Astrocyte (in vitro differentiated cells and primary cell): ENCODE results near the gene CYGB. TPM values are rescaled to one million over a fixed set of nuclear protein-coding genes. Genes with fewer than 3 reads are reported as not detected.

Source experiments
- DNase-seq: peaks from one replicate; pipeline ENCODE4 v3.0.0-alpha.2; 2010; ENCODE audit warnings: low read depth
- FAIRE-seq: peaks from 2 replicates; lab custom pipeline; 2011; peaks lifted over from hg19 to GRCh38; lab: Jason Lieb, UNC
- H2AFZ ChIP-seq: 2 replicates; pipeline ENCODE4 v1.6.0; 2012; ENCODE audit warnings: low read depth, low read length, inconsistent platforms
- H3K27ac ChIP-seq: 2 replicates; pipeline ENCODE4 v1.5.1; 2011; ENCODE audit warnings: low read depth, low read length, inconsistent platforms
- H3K27me3 ChIP-seq: 2 replicates; pipeline ENCODE4 v1.6.0; 2011; ENCODE audit warnings: low read length, inconsistent platforms; ENCODE audit not compliant: insufficient read depth
- H3K36me3 ChIP-seq: 2 replicates; pipeline ENCODE4 v1.5.1; 2011; ENCODE audit warnings: low read length, inconsistent platforms; ENCODE audit not compliant: insufficient read depth
- H3K4me1 ChIP-seq: 2 replicates; pipeline ENCODE4 v1.5.1; 2011; ENCODE audit warnings: low read length, inconsistent platforms; ENCODE audit not compliant: insufficient read depth
- H3K4me2 ChIP-seq: 2 replicates; pipeline ENCODE4 v1.6.0; 2012; ENCODE audit warnings: low read length, inconsistent platforms
- H3K4me3 ChIP-seq: 2 replicates; pipeline ENCODE4 v1.5.1; 2011; ENCODE audit warnings: low read depth, mild to moderate bottlenecking, low read length, inconsistent platforms; ENCODE audit not compliant: insufficient read depth
- H3K79me2 ChIP-seq: 2 replicates; pipeline ENCODE4 v1.6.0; 2012; ENCODE audit warnings: mild to moderate bottlenecking, low read length, inconsistent platforms; ENCODE audit not compliant: insufficient read depth
- H3K9ac ChIP-seq: 2 replicates; pipeline ENCODE4 v1.6.0; 2012; ENCODE audit warnings: mild to moderate bottlenecking, low read length, inconsistent platforms
- H3K9me3 ChIP-seq: 2 replicates; pipeline ENCODE4 v1.5.1; 2012; ENCODE audit warnings: low read depth, mild to moderate bottlenecking, low read length, inconsistent platforms; ENCODE audit not compliant: insufficient read depth
- H4K20me1 ChIP-seq: 2 replicates; pipeline ENCODE4 v1.6.0; 2012; ENCODE audit warnings: low read length, inconsistent platforms; ENCODE audit not compliant: insufficient read depth
- H3K27ac Mint-ChIP-seq: one replicate; pipeline ENCODE4 v1.8.0; 2021; ENCODE audit warnings: mild to moderate bottlenecking, mixed read lengths; ENCODE audit not compliant: unreplicated experiment
- H3K27me3 Mint-ChIP-seq: one replicate; pipeline ENCODE4 v1.8.0; 2021; ENCODE audit warnings: low read depth, mixed read lengths; ENCODE audit not compliant: unreplicated experiment
- H3K36me3 Mint-ChIP-seq: one replicate; pipeline ENCODE4 v1.8.0; 2021; ENCODE audit warnings: low read depth, mixed read lengths; ENCODE audit not compliant: unreplicated experiment
- H3K4me1 Mint-ChIP-seq: one replicate; pipeline ENCODE4 v1.8.0; 2021; ENCODE audit warnings: low read depth, mixed read lengths; ENCODE audit not compliant: unreplicated experiment
- H3K4me3 Mint-ChIP-seq: one replicate; pipeline ENCODE4 v1.8.0; 2021; ENCODE audit warnings: mild to moderate bottlenecking, moderate library complexity, mixed read lengths; ENCODE audit not compliant: unreplicated experiment
- H3K9me3 Mint-ChIP-seq: one replicate; pipeline ENCODE4 v1.8.0; 2021; ENCODE audit warnings: mild to moderate bottlenecking, mixed read lengths; ENCODE audit not compliant: unreplicated experiment
- CTCF ChIP-seq: IDR thresholded peaks from 2 replicates; pipeline ENCODE4 v1.5.1; 2011; ENCODE audit warnings: low read depth, mild to moderate bottlenecking, inconsistent platforms, low read length, moderate library complexity; ENCODE audit not compliant: insufficient read depth
- EZH2 ChIP-seq: IDR thresholded peaks from 2 replicates; pipeline ENCODE4 v1.6.1; 2012; ENCODE audit warnings: mild to moderate bottlenecking, low read length, inconsistent platforms; ENCODE audit not compliant: insufficient read depth
- total RNA-seq: library from RNA; stranded (reverse); gene quantifications from 2 replicates; pipeline ENCODE4 v1.2.1, GENCODE V29; 2021

Gene CYGB
- total RNA-seq, 1 donor from 2014 or later = 29.2 TPM

- Histone ChIP-seq H3K79me2 (no peaks in the 10 kb centered on the region), H3K27me3 (no peaks in the 10 kb centered on the region), H4K20me1 (no peaks in the 10 kb centered on the region), H3K4me3 (no peak overlapping the region), H3K9me3 (no peaks in the 10 kb centered on the region), H2AFZ (no peak overlapping the region), H3K4me2 (no peak overlapping the region), H3K9ac (no peak overlapping the region), H3K36me3 (no peaks in the 10 kb centered on the region), H3K4me1 (peaks cover 11% of the 10 kb centered on the region), H3K27ac (no peak overlapping the region)
- no peak overlapping the region for H3K4me3 Mint-ChIP-seq
- peaks cover 2% of the 10 kb centered on the region for H3K27me3 Mint-ChIP-seq
- peaks cover 2% of the 10 kb centered on the region for H3K36me3 Mint-ChIP-seq
- peaks cover 2% of the 10 kb centered on the region for H3K9me3 Mint-ChIP-seq
- peaks cover 26% of the 10 kb centered on the region for H3K4me1 Mint-ChIP-seq
- TF ChIP-seq EZH2 (no peak), CTCF (no peak)
- no peak for FAIRE-seq
- H3K27ac Mint-ChIP-seq = peak overlapping the region; percentile 26
- no peak for DNase-seq
Observed at GRCh38 chr17:76551685-76552084, 14.2 kb upstream of the CYGB start.

GRCh38 chr17:76550712-76551615 lies 13.5 kb upstream of the CYGB start:
- no peak overlapping the region for H2AFZ ChIP-seq
- no peak overlapping the region for H3K4me2 ChIP-seq
- H3K9me3 ChIP-seq = no peaks in the 10 kb centered on the region
- no peak overlapping the region for H3K4me3 Mint-ChIP-seq
- H3K9me3 Mint-ChIP-seq = peaks cover 2% of the 10 kb centered on the region
- H3K4me3 ChIP-seq = peak overlapping the region; percentile 9
- H3K36me3 ChIP-seq = no peaks in the 10 kb centered on the region
- H3K79me2 ChIP-seq = no peaks in the 10 kb centered on the region
- DNase-seq (no peak), FAIRE-seq (no peak)
- H3K36me3 Mint-ChIP-seq = peaks cover 2% of the 10 kb centered on the region
- peak overlapping the region; percentile 49 for H3K27ac Mint-ChIP-seq
- peaks cover 18% of the 10 kb centered on the region for H3K4me1 ChIP-seq
- no peak overlapping the region for H3K9ac ChIP-seq
- no peaks in the 10 kb centered on the region for H4K20me1 ChIP-seq
- H3K4me1 Mint-ChIP-seq = peaks cover 30% of the 10 kb centered on the region
- no peak overlapping the region for H3K27ac ChIP-seq
- H3K27me3 Mint-ChIP-seq = peaks cover 5% of the 10 kb centered on the region
- TF ChIP-seq CTCF (no peak), EZH2 (no peak)
- H3K27me3 ChIP-seq = no peaks in the 10 kb centered on the region

GRCh38 chr17:76549539-76549938 lies 12.0 kb upstream of the CYGB start:
- Histone ChIP-seq H3K4me1 (peaks cover 32% of the 10 kb centered on the region), H3K4me3 (no peak overlapping the region), H4K20me1 (no peaks in the 10 kb centered on the region), H3K4me2 (no peak overlapping the region), H3K79me2 (no peaks in the 10 kb centered on the region), H3K9ac (no peak overlapping the region), H2AFZ (no peak overlapping the region), H3K9me3 (no peaks in the 10 kb centered on the region), H3K36me3 (no peaks in the 10 kb centered on the region), H3K27me3 (no peaks in the 10 kb centered on the region), H3K27ac (no peak overlapping the region)
- no peak for TF ChIP-seq EZH2
- no peak for TF ChIP-seq CTCF
- Mint-ChIP-seq H3K27ac (no peak overlapping the region), H3K4me1 (peaks cover 28% of the 10 kb centered on the region), H3K9me3 (no peaks in the 10 kb centered on the region), H3K36me3 (peaks cover 2% of the 10 kb centered on the region), H3K4me3 (peak overlapping the region; percentile 67), H3K27me3 (peaks cover 12% of the 10 kb centered on the region)
- DNase-seq (no peak), FAIRE-seq (no peak)
